GM12865 (cell line): Measurements from ENCODE around the gene COPS4.

Experiments used
- DNase-seq: peaks from one replicate; pipeline ENCODE4 v3.0.0; 2010; ENCODE audit warnings: low read depth
- H3K4me3 ChIP-seq: 2 replicates; pipeline ENCODE4 v1.5.1; 2011; ENCODE audit warnings: mild to moderate bottlenecking, low read depth, low read length, control low read depth
- TF ChIP-seq, protein P1 (sequence below): IDR thresholded peaks from 2 replicates; pipeline ENCODE4 v1.5.1; 2011; ENCODE audit warnings: low read length, control low read depth, low read depth, inconsistent platforms; ENCODE audit not compliant: insufficient read depth; ENCODE audit errors: missing control alignments

The COPS4 gene

DNA sequence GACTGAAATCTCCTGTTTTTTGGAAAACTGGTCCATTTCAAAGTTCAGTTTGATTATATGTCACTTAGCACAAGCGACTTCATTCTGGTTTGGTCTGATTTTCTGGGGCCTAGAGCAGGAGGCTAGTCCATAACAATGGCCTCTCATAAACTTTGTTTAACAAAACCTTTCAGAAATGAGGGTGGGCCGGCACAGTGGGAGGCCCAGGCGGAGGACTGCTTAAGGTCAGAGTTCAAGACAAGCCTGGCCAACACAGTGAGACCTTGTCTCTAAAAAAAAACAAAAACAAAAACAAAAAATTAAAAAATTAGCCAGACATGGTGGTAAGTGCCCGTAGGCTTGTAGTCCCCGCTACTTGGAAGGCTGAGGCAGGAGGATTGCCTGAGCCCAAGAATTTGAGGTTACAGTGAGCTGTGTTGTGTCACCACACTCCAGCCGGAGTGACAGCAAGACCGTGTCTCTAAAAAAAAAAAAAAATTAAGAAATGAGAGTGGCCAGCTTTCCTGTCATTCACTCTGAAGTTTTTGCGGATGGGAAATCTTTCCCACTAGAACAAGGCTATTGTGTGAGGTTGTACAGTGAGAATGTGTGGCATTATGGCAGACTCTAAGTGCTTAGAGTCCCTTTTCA lies 80.8 kb downstream of the COPS4 start:
- no peak overlapping the region for H3K4me3 ChIP-seq
- TF ChIP-seq, protein P1, sequence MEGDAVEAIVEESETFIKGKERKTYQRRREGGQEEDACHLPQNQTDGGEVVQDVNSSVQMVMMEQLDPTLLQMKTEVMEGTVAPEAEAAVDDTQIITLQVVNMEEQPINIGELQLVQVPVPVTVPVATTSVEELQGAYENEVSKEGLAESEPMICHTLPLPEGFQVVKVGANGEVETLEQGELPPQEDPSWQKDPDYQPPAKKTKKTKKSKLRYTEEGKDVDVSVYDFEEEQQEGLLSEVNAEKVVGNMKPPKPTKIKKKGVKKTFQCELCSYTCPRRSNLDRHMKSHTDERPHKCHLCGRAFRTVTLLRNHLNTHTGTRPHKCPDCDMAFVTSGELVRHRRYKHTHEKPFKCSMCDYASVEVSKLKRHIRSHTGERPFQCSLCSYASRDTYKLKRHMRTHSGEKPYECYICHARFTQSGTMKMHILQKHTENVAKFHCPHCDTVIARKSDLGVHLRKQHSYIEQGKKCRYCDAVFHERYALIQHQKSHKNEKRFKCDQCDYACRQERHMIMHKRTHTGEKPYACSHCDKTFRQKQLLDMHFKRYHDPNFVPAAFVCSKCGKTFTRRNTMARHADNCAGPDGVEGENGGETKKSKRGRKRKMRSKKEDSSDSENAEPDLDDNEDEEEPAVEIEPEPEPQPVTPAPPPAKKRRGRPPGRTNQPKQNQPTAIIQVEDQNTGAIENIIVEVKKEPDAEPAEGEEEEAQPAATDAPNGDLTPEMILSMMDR, result no peak
- DNase-seq, result no peak

DNA sequence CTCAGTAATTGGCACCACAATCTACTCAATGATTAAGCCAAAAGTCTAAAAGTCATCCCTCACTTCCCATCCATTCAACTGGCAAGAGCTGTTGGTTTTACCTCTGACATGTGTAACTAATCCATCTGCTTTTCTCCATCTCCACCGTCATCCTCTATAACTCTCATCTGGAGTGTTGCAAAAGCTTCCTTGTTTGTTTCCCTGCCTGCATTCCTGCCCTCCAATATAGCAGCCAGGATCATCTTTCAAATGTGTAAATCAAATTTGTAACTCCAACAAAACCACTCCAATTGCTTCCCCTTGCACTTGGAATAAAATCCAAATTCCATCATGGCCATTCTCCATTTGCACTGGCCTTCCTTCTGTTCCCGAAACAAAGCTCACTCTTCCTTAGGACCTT lies 83.9 kb downstream of the COPS4 start:
- TF ChIP-seq, protein P1, result no peak
- DNase-seq, result no peak
- no peak overlapping the region for H3K4me3 ChIP-seq

GRCh38 chr4:83121246-83121645 lies 86.3 kb downstream of the COPS4 start:
- no peak overlapping the region for H3K4me3 ChIP-seq
- TF ChIP-seq, protein P1, result no peak
- no peak for DNase-seq

- TF ChIP-seq, protein P1, result no peak
- no peak overlapping the region for H3K4me3 ChIP-seq
- DNase-seq, result peak; percentile 15
Measured at GRCh38 chr4:83124111-83124780, 89.3 kb downstream of the COPS4 start.
